ENCODE measurements around the gene GAS2L2.

DNA sequence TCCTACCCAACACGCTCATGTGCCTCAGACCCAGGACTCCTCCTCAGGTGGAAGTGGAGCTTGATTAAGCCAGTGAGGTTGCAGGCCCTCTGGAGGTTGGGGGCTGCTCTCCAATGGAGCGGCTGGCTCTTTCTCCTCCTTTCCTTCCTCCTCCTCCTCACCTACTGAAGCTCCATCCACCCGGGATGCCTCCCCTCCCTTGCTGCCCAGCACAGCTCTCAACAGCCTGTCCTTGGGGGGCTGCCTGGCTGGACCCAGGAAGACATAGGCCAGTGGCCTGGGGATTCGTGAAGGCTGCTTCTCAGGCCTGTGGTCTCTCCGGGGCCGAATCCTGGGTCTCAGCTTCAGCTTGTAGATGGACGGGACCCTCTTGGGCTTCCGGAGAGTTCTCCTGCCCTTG, 8.2 kb downstream of the GAS2L2 start:
- TF ChIP-seq CTBP2 (IDR thresholded peaks at IDR 0.05; ENCODE audit: borderline replicate concordance, insufficient read depth, insufficient read length, low read length) (no peak), KDM1A (IDR thresholded peaks at IDR 0.05; ENCODE audit: borderline replicate concordance, low read length) (no peak), POLR2A (IDR thresholded peaks at IDR 0.05; ENCODE audit: control extremely low read depth in 1 of 2, low read depth in 2 of 2, low read length in 2 of 2) (no peak), JUND (IDR thresholded peaks at IDR 0.05; ENCODE audit: low read length) (no peak), RBBP5 (IDR thresholded peaks at IDR 0.05; ENCODE audit: borderline replicate concordance, low read depth, low read length) (no peak), CHD1 (IDR thresholded peaks at IDR 0.05; ENCODE audit: low read depth, low read length) (no peak), SP4 (IDR thresholded peaks at IDR 0.05; ENCODE audit: low read length) (no peak), TAF1 (IDR thresholded peaks at IDR 0.05; ENCODE audit: low read depth, low read length) (no peak), NANOG (IDR thresholded peaks at IDR 0.05; ENCODE audit: insufficient read depth, low read depth, low read length, poor library complexity, severe bottlenecking) (no peak)
- TF ChIP-seq, protein P1, sequence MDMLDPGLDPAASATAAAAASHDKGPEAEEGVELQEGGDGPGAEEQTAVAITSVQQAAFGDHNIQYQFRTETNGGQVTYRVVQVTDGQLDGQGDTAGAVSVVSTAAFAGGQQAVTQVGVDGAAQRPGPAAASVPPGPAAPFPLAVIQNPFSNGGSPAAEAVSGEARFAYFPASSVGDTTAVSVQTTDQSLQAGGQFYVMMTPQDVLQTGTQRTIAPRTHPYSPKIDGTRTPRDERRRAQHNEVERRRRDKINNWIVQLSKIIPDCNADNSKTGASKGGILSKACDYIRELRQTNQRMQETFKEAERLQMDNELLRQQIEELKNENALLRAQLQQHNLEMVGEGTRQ (IDR thresholded peaks at IDR 0.05; ENCODE audit: low read length), result no peak
- TF ChIP-seq, protein P2, sequence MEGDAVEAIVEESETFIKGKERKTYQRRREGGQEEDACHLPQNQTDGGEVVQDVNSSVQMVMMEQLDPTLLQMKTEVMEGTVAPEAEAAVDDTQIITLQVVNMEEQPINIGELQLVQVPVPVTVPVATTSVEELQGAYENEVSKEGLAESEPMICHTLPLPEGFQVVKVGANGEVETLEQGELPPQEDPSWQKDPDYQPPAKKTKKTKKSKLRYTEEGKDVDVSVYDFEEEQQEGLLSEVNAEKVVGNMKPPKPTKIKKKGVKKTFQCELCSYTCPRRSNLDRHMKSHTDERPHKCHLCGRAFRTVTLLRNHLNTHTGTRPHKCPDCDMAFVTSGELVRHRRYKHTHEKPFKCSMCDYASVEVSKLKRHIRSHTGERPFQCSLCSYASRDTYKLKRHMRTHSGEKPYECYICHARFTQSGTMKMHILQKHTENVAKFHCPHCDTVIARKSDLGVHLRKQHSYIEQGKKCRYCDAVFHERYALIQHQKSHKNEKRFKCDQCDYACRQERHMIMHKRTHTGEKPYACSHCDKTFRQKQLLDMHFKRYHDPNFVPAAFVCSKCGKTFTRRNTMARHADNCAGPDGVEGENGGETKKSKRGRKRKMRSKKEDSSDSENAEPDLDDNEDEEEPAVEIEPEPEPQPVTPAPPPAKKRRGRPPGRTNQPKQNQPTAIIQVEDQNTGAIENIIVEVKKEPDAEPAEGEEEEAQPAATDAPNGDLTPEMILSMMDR (IDR thresholded peaks at IDR 0.05; ENCODE audit: control extremely low read depth in 1 of 3, insufficient read depth in 1 of 3, low read depth in 1 of 3, low read length in 3 of 3), result no peak
